Esophagus muscularis mucosa (tissue), 4 donors: ENCODE measurements around the gene WDR62. TPM values are rescaled to one million over a fixed set of nuclear protein-coding genes. Genes with fewer than 3 reads are reported as not detected.

Source experiments
- DNase-seq: peaks from one replicate; pipeline ENCODE4 v3.0.0-alpha.2; 2017; ENCODE audit errors: extremely low spot score
- H3K27ac ChIP-seq, 4 donors: fragments of 200-600 bp; sonication (generic); replicated peaks in 1 of 4; 1 replicate in 3 of 4; 2 replicates in 1 of 4; pipeline ENCODE4 v1.5.1; 2016 to 2019; ENCODE audit warnings: mild to moderate bottlenecking in 1 of 4
- H3K27me3 ChIP-seq, 4 donors: fragments of 200-600 bp; sonication (generic); one replicate each; pipeline versions ENCODE4 v1.5.1 to v1.6.0; 2016 to 2019
- H3K36me3 ChIP-seq, 4 donors: fragments of 200-600 bp; sonication (generic); one replicate each; pipeline ENCODE4 v1.5.1; 2016 to 2019
- H3K4me1 ChIP-seq, 4 donors: fragments of 200-600 bp; sonication (generic); one replicate each; pipeline ENCODE4 v1.5.1; 2016 to 2019
- H3K4me3 ChIP-seq, 4 donors: fragments of 200-600 bp; sonication (generic); 1 replicate in 2 of 4; 2 replicates in 2 of 4; pipeline ENCODE4 v1.5.1; 2016 to 2019; ENCODE audit warnings: mild to moderate bottlenecking in 4 of 4, moderate library complexity in 1 of 4
- H3K9me3 ChIP-seq, 4 donors: fragments of 200-600 bp; sonication (generic); 1 replicate in 3 of 4; 2 replicates in 1 of 4; pipeline ENCODE4 v1.5.1; 2016 to 2019
- EP300 ChIP-seq: sonication (generic); formaldehyde crosslinking; IDR thresholded peaks from one replicate; pipeline ENCODE4 v1.6.1; 2017; ENCODE audit warnings: antibody characterized with exemption
- POLR2A ChIP-seq: fragments of 450-650 bp; IDR thresholded peaks from one replicate; pipeline ENCODE4 v1.6.1; 2017; ENCODE audit warnings: antibody characterized with exemption, moderate library complexity, mild to moderate bottlenecking, low read depth
- POLR2AphosphoS5 ChIP-seq, 2 donors: sonication (generic); formaldehyde crosslinking; IDR thresholded peaks; one replicate each; pipeline ENCODE4 v1.6.1; 2017; ENCODE audit warnings: antibody characterized with exemption in 2 of 2
- WGBS: methylation state at CpG from one replicate; pipeline ENCODE4 v1.1.5; 2018; 5-methylcytosine and 5-hydroxymethylcytosine counted together
- intact Hi-C: fragments of 100-400 bp; cut with DNase I; formaldehyde crosslinking; loops from one replicate; pipeline ENCODE4 v1.15.1; 2023
- total RNA-seq, 4 donors: library from RNA; depleted of rRNA; stranded (reverse); fragments of >200 nt; gene quantifications; one replicate each; pipeline versions ENCODE4 v1.1.0 to v1.2.1, GENCODE V29; 2016
- TF ChIP-seq, protein P1 (sequence below), 3 experiments: fragments of 200-600 bp in 2 of 3; fragments of 450-650 bp in 1 of 3; sonication (generic) in 2 of 3; IDR thresholded peaks; one replicate each; pipeline ENCODE4 v1.5.1; 2017 to 2019; ENCODE audit warnings: antibody characterized with exemption in 3 of 3, mild to moderate bottlenecking in 2 of 3, moderate library complexity in 1 of 3

Gene WDR62
- total RNA-seq, 4 donors from 2014 or later, result 0.26 to 0.52 (median 0.50) TPM; not detected in 1

DNA sequence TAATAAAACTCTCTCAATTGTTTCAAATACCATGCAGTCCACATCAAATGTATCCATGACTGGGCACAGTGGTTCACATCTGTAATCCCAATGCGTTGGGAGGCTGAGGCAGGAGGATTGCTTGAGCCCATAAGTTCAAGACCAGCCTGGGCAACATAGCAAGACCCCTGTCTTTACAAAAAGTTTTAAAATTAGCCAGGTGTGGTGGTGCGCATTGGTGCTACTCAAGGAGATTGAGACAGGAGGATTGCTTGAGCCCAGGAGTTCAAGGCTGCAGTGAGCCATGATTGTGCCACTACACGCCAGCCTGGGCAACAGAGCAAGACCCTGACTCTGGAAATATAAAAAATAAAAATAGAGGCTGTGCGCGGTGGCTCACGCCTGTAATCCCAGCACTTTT lies 27.0 kb upstream of the WDR62 start:
- H3K27me3 ChIP-seq, result no peaks in the 10 kb centered on the region
- H3K36me3 ChIP-seq, result peaks cover 14 to 61% (median 34%) of the 10 kb centered on the region in 4 donors
- intact Hi-C loops, result no loop called here
- WGBS, result 90% methylated on average over 6 of the region's 6 CpGs
- H3K9me3 ChIP-seq, result no peaks in the 10 kb centered on the region
- H3K4me3 ChIP-seq, result no peak overlapping the region
- H3K27ac ChIP-seq, result no peak overlapping the region
- peaks cover 9 to 24% (median 15%) of the 10 kb centered on the region in 4 donors for H3K4me1 ChIP-seq
- TF ChIP-seq POLR2A (no peak), POLR2AphosphoS5 (IDR thresholded peaks at IDR 0.05) (no peak), EP300 (no peak)
- TF ChIP-seq, protein P1, sequence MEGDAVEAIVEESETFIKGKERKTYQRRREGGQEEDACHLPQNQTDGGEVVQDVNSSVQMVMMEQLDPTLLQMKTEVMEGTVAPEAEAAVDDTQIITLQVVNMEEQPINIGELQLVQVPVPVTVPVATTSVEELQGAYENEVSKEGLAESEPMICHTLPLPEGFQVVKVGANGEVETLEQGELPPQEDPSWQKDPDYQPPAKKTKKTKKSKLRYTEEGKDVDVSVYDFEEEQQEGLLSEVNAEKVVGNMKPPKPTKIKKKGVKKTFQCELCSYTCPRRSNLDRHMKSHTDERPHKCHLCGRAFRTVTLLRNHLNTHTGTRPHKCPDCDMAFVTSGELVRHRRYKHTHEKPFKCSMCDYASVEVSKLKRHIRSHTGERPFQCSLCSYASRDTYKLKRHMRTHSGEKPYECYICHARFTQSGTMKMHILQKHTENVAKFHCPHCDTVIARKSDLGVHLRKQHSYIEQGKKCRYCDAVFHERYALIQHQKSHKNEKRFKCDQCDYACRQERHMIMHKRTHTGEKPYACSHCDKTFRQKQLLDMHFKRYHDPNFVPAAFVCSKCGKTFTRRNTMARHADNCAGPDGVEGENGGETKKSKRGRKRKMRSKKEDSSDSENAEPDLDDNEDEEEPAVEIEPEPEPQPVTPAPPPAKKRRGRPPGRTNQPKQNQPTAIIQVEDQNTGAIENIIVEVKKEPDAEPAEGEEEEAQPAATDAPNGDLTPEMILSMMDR (IDR thresholded peaks at IDR 0.05), result no peak
- no peak for DNase-seq

DNA sequence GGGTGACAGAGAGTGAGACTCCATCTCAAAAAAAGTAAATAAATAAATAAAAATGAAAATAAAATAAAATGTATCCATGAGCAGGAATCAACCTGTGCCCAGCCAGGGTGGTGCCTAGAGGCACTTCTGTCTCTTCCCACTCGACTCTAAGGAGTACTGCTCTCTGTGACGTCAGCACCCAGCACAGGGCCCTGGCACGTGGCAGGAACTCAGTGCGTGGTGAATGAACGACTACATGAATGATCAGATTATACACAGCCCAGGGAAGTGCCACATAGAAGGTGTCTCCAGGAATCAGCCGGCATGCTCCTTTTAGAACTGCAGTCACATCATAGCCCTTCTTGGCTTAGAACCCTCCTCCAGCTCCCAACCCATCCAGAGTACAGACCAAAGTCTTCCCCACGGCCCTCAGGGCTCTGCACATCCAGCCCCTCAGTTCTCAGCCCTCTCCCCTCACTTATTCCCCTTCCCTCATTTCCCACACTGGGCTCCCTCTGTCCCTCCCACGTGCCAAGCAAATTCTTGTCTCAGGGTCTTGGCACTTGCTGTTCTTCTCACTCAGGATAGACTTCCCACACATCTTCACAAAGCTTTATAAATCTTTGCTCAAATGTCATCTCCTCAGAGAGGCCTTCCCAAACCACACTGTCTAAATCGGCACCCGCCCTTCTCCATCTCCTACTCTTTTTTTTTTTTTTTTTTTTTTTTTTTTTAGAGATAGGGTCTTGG lies 26.2 kb upstream of the WDR62 start:
- Histone ChIP-seq H3K27me3 (no peaks in the 10 kb centered on the region), H3K9me3 (no peaks in the 10 kb centered on the region), H3K4me1 (peaks cover 13 to 32% (median 22%) of the 10 kb centered on the region in 4 donors), H3K4me3 (no peak overlapping the region), H3K27ac (no peak overlapping the region), H3K36me3 (peaks cover 10 to 53% (median 30%) of the 10 kb centered on the region in 4 donors)
- intact Hi-C loops, result no loop called here
- 78% methylated on average over 8 of the region's 10 CpGs for WGBS
- no peak for DNase-seq
- TF ChIP-seq POLR2AphosphoS5 (IDR thresholded peaks at IDR 0.05) (no peak), EP300 (no peak), POLR2A (no peak)
- TF ChIP-seq, protein P1 (IDR thresholded peaks at IDR 0.05), result no peak

DNA sequence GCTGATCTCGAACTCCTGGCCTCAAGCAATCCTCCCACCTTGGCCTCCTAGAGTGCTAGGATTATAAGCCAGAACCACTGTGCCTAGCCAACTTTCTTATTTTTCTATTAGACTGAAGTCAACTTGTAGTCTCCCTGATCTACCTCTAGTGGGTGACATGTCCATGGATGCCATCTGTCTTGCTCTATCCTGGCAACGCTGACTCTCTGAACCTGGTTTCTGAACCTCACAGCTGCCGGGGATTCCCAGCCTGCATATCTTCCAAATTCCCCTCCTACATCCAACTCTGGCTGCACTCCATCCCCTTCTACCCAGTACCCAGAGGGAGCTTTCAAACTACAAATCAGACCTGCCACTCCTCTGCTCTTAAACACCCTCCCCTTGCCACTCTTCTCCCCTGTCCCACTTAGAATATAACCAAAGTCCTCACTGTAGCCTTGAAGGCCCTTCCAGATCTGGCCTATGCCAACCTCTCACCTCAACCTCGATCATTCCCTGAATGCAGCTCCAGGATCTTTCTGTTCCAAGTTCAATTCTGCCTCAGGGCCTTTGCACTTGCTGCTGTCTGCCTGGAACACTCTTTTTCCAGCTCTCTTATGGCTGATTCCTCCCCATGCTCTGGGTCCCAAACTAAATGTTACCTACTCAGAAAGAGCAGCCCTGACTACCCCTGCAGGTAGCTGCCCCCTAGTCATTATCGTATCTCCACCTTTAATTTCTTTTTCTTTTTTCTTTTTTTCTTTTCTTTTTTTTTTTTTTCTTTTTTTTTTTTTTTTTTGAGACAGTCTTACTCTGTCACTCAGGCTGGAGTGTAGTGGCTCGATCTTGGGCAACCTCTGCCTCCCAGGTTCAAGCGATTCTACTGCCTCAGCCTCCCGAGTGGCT lies 24.2 kb upstream of the WDR62 start:
- Histone ChIP-seq H3K4me3 (no peak overlapping the region), H3K4me1 (peaks cover 13 to 34% (median 22%) of the 10 kb centered on the region in 4 donors), H3K36me3 (peaks cover 0 to 41% (median 24%) of the 10 kb centered on the region in 4 donors), H3K27ac (peak overlapping the region in 1 of 4 donors; percentile 21), H3K27me3 (no peaks in the 10 kb centered on the region), H3K9me3 (no peaks in the 10 kb centered on the region)
- DNase-seq, result no peak
- WGBS, result 87% methylated on average over 7 of the region's 8 CpGs
- no peak for TF ChIP-seq POLR2A
- TF ChIP-seq, protein P1 (IDR thresholded peaks at IDR 0.05), result peak in 1 of 3 experiments; percentile 16
- intact Hi-C loops, result no loop called here

DNA sequence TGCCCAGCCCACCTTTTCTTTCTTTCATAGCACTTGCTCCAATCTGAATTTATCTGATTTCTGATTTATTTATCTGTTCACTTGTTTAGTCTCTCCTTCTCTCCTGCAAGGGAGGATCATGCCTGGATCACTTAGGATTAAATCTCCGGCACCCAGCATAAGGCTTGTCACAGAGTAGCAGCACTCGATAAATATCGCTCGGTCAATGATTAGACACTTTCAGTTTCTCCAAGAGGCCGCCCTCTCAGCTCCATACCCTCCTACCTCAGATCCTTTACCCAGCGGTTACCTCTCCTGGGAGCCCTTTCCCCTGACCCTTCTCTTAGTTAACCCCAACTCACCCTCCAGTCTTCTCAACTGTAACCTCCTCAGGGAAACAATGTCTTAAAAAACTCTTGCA lies 23.4 kb upstream of the WDR62 start:
- TF ChIP-seq POLR2A (no peak), POLR2AphosphoS5 (IDR thresholded peaks at IDR 0.05) (no peak), EP300 (no peak)
- TF ChIP-seq, protein P1 (IDR thresholded peaks at IDR 0.05), result no peak
- DNase-seq, result no peak
- Histone ChIP-seq H3K9me3 (no peaks in the 10 kb centered on the region), H3K27ac (peak overlapping the region in 1 of 4 donors; percentile 85), H3K4me1 (peaks cover 13 to 34% (median 22%) of the 10 kb centered on the region in 4 donors), H3K27me3 (no peaks in the 10 kb centered on the region), H3K4me3 (no peak overlapping the region), H3K36me3 (peaks cover 0 to 38% (median 21%) of the 10 kb centered on the region in 4 donors)
- intact Hi-C loops, result no loop called here
- 92% methylated on average over 6 of the region's 6 CpGs for WGBS
